A673 (cell line): ENCODE results near the gene FOXJ3. TPM values are rescaled to one million over a fixed set of nuclear protein-coding genes. Genes with fewer than 3 reads are reported as not detected.

Experiments
- BruUV-seq: library from RNA; stranded (reverse); fragments of 400-500 nt; replicated peaks from 2 replicates; lab custom pipeline; 2021; lab: Mats Ljungman, UMichigan
- CTCF ChIA-PET: fragments of 300-600 bp; sonication (Branson Sonifier 250); formaldehyde crosslinking; loops from one replicate; lab custom pipeline; 2022; ENCODE audit warnings: antibody characterized with exemption; lab: Charles Lee
- POLR2A ChIA-PET: fragments of 300-600 bp; sonication (Branson Sonifier 250); formaldehyde crosslinking; loops from one replicate; lab custom pipeline; 2022; ENCODE audit warnings: antibody characterized with exemption; ENCODE audit not compliant: low non-redundant PET; lab: Charles Lee
- DNase-seq: peaks from one replicate; pipeline ENCODE4 v3.0.0-alpha.2; 2015; ENCODE audit warnings: low spot score
- H3K27ac ChIP-seq: fragments of 200-600 bp; sonication (generic); 2 replicates; pipeline ENCODE4 v1.5.1; 2016; ENCODE audit warnings: mixed run types, low read depth, mild to moderate bottlenecking, mixed read lengths, antibody characterized with exemption, low read length; ENCODE audit not compliant: poor library complexity, severe bottlenecking
- H3K27me3 ChIP-seq: fragments of 200-600 bp; sonication (generic); replicated peaks from 2 replicates; pipeline ENCODE4 v1.6.1; 2017; ENCODE audit warnings: mixed run types, low read depth, mild to moderate bottlenecking, mixed read lengths, antibody characterized with exemption, low read length; ENCODE audit not compliant: insufficient read depth, poor library complexity
- H3K36me3 ChIP-seq: fragments of 200-600 bp; sonication (generic); 2 replicates; pipeline ENCODE4 v1.6.1; 2016; ENCODE audit warnings: mixed run types, mild to moderate bottlenecking, mixed read lengths, antibody characterized with exemption, low read length; ENCODE audit not compliant: insufficient read depth, poor library complexity, severe bottlenecking
- H3K4me1 ChIP-seq: fragments of 200-600 bp; sonication (generic); 2 replicates; pipeline ENCODE4 v1.6.1; 2017; ENCODE audit warnings: mixed run types, mild to moderate bottlenecking, mixed read lengths, antibody characterized with exemption, low read length; ENCODE audit not compliant: insufficient read depth, poor library complexity, severe bottlenecking
- H3K4me3 ChIP-seq: fragments of 200-600 bp; sonication (generic); 2 replicates; pipeline ENCODE4 v1.5.1; 2016; ENCODE audit warnings: low read depth, mixed run types, mild to moderate bottlenecking, mixed read lengths, low read length; ENCODE audit not compliant: poor library complexity, severe bottlenecking
- H3K9me3 ChIP-seq: fragments of 200-600 bp; sonication (generic); 2 replicates; pipeline ENCODE4 v1.6.1; 2016; ENCODE audit warnings: mixed run types, low read depth, mild to moderate bottlenecking, mixed read lengths, antibody characterized with exemption, low read length; ENCODE audit not compliant: poor library complexity, severe bottlenecking
- EZH2 ChIP-seq: fragments of 200-600 bp; sonication (generic); IDR thresholded peaks from 2 replicates; pipeline ENCODE4 v1.6.1; 2017; ENCODE audit warnings: borderline replicate concordance, low read depth, mild to moderate bottlenecking, mixed read lengths, antibody characterized with exemption, low read length; ENCODE audit not compliant: poor library complexity, severe bottlenecking
- intact Hi-C: fragments of 100-400 bp; cut with micrococcal nuclease; formaldehyde crosslinking; loops from one replicate; pipeline ENCODE4 v1.10.0; 2022; ENCODE audit not compliant: unreplicated experiment
- total RNA-seq: library from RNA; stranded (reverse); gene quantifications from 2 replicates; pipeline ENCODE4 v1.2.3, GENCODE V29; 2021
- TF ChIP-seq, protein P1 (sequence below): fragments of 300-800, 200-600 bp; sonication (generic); conservative IDR thresholded peaks from 2 replicates; pipeline ENCODE4 v1.5.1; 2017; ENCODE audit warnings: low read depth, mild to moderate bottlenecking, antibody characterized with exemption, low read length, moderate library complexity, mixed read lengths

Gene FOXJ3
- total RNA-seq, 1 experiment from 2014 or later = 57.9 TPM

DNA sequence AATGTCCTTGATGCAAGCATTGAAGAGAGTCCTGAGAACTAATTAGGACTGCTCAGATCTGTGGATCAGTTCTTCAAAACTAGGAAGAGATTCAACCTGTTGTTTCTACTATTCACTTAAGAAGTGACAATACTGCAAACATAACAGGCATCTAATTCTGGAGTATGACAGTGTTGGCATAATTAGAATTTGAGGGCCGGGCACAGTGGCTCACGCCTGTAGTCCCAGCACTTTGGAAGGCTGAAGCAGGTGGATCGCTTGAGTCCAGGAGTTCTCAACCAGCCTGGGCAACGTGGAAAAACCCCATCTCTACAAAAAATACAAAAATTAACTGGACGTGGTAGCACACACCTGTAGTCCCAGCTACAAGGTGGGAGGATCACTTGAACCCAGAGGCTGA, 8.0 kb upstream of the FOXJ3 start:
- intact Hi-C loops = loop anchor here (10.0 kb wide), 1 partner anchor 402 kb away; the partner anchor contains the start of gene CLDN19
- Histone ChIP-seq H3K27ac (no peak overlapping the region), H3K27me3 (no peaks in the 10 kb centered on the region), H3K9me3 (no peaks in the 10 kb centered on the region), H3K4me3 (no peak overlapping the region), H3K36me3 (no peaks in the 10 kb centered on the region), H3K4me1 (no peaks in the 10 kb centered on the region)
- DNase-seq = no peak
- ChIA-PET POLR2A (no interaction called here), CTCF (interaction anchor here (0.6 kb wide), 1 partner anchor 199 kb away, joined by 3 read pairs; no protein-coding TSS in a partner anchor)
- no TSS peak for BruUV-seq
- TF ChIP-seq, protein P1, sequence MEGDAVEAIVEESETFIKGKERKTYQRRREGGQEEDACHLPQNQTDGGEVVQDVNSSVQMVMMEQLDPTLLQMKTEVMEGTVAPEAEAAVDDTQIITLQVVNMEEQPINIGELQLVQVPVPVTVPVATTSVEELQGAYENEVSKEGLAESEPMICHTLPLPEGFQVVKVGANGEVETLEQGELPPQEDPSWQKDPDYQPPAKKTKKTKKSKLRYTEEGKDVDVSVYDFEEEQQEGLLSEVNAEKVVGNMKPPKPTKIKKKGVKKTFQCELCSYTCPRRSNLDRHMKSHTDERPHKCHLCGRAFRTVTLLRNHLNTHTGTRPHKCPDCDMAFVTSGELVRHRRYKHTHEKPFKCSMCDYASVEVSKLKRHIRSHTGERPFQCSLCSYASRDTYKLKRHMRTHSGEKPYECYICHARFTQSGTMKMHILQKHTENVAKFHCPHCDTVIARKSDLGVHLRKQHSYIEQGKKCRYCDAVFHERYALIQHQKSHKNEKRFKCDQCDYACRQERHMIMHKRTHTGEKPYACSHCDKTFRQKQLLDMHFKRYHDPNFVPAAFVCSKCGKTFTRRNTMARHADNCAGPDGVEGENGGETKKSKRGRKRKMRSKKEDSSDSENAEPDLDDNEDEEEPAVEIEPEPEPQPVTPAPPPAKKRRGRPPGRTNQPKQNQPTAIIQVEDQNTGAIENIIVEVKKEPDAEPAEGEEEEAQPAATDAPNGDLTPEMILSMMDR = no peak
- no peak for TF ChIP-seq EZH2

- intact Hi-C loops = loop anchor here (10.0 kb wide), 1 partner anchor 404 kb away; the partner anchor contains the start of gene CLDN19
- H3K27ac ChIP-seq = no peak overlapping the region
- DNase-seq = no peak
- no peaks in the 10 kb centered on the region for H3K9me3 ChIP-seq
- ChIA-PET POLR2A (no interaction called here), CTCF (no interaction called here)
- no TSS peak for BruUV-seq
- no peaks in the 10 kb centered on the region for H3K36me3 ChIP-seq
- TF ChIP-seq EZH2 = no peak
- TF ChIP-seq, protein P1 = no peak
- H3K27me3 ChIP-seq = no peaks in the 10 kb centered on the region
- H3K4me1 ChIP-seq = peaks cover 6% of the 10 kb centered on the region
- H3K4me3 ChIP-seq = no peak overlapping the region
These were observed 5.9 kb upstream of the FOXJ3 start for GRCh38 chr1:42340901-42341300.

GRCh38 chr1:42340093-42340492, 5.1 kb upstream of the FOXJ3 start:
- no peak for TF ChIP-seq EZH2
- TF ChIP-seq, protein P1 = no peak
- ChIA-PET POLR2A (no interaction called here), CTCF (no interaction called here)
- H3K4me1 ChIP-seq = peaks cover 6% of the 10 kb centered on the region
- H3K9me3 ChIP-seq = no peaks in the 10 kb centered on the region
- H3K27ac ChIP-seq = no peak overlapping the region
- no peak overlapping the region for H3K4me3 ChIP-seq
- no TSS peak for BruUV-seq
- H3K36me3 ChIP-seq = no peaks in the 10 kb centered on the region
- no peak for DNase-seq
- intact Hi-C loops = loop anchor here (10.0 kb wide), 1 partner anchor 405 kb away; the partner anchor contains the start of gene CLDN19
- no peaks in the 10 kb centered on the region for H3K27me3 ChIP-seq
